IPS-15b (cell line): Measurements from ENCODE around the gene SUPT5H.

Experiments used
- H3K27me3 ChIP-seq: one replicate; pipeline ENCODE4 v1.6.1; 2013; ENCODE audit warnings: low read length; ENCODE audit not compliant: control insufficient read depth, insufficient read depth
- H3K36me3 ChIP-seq: one replicate; pipeline ENCODE4 v1.6.1; 2013; ENCODE audit warnings: low read length; ENCODE audit not compliant: control insufficient read depth, insufficient read depth
- H3K4me1 ChIP-seq: one replicate; pipeline ENCODE4 v1.6.1; 2013; ENCODE audit warnings: mild to moderate bottlenecking, low read length; ENCODE audit not compliant: control insufficient read depth, insufficient read depth
- H3K4me3 ChIP-seq: one replicate; pipeline ENCODE4 v1.5.1; 2013; ENCODE audit warnings: low read depth, low read length
- H3K9ac ChIP-seq: one replicate; pipeline ENCODE4 v1.6.1; 2013; ENCODE audit warnings: low read depth, mild to moderate bottlenecking, low read length
- H3K9me3 ChIP-seq: one replicate; pipeline ENCODE4 v1.6.1; 2013; ENCODE audit warnings: mild to moderate bottlenecking, low read length; ENCODE audit not compliant: control insufficient read depth, insufficient read depth

Gene SUPT5H

GRCh38 chr19:39514840-39515550, 69.6 kb downstream of the SUPT5H start, which contains the start of gene SELENOV:
Gene SELENOV, plus strand, starts transcription at chr19:39515139. Its CDS starts 74 bp downstream, at chr19:39515213.
- peaks cover 14% of the 10 kb centered on the region for H3K27me3 ChIP-seq
- H3K9ac ChIP-seq = peak within 1 kb of the TSS; percentile 88
- H3K36me3 ChIP-seq = no peaks in the 10 kb centered on the region
- no peaks in the 10 kb centered on the region for H3K9me3 ChIP-seq
- peak within 1 kb of the TSS; percentile 88 for H3K4me3 ChIP-seq
- peaks cover 4% of the 10 kb centered on the region for H3K4me1 ChIP-seq

- H3K27me3 ChIP-seq = peaks cover 12% of the 10 kb centered on the region
- H3K4me1 ChIP-seq = peaks cover 4% of the 10 kb centered on the region
- peaks cover under 1% of the 10 kb centered on the region for H3K36me3 ChIP-seq
- peak overlapping the region; percentile 88 for H3K4me3 ChIP-seq
- H3K9me3 ChIP-seq = no peaks in the 10 kb centered on the region
- H3K9ac ChIP-seq = peak overlapping the region; percentile 88
These were observed 70.3 kb downstream of the SUPT5H start for GRCh38 chr19:39515551-39516191.

DNA sequence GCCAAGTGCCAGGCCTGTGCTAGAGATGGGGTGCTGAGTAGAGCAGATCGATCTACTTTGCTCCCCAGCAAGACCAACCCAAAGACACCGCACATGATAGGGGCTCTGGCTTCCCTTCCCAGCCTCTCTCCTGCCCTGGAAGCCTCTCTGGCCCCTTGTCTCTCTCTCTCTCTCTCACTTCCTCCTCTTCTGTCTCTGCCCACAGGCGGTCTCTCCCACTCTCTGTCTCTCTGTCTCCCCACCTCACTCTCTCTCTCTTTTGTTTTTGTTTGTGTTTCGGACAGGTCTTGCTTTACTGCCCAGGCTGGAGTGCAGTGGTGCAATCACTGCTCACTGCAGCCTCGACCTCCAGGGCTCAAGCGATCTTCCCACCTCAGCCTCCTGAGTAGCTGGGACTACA, 70.9 kb downstream of the SUPT5H start:
- Histone ChIP-seq H3K9ac (peak overlapping the region; percentile 88), H3K4me3 (peak overlapping the region; percentile 88), H3K36me3 (peaks cover 3% of the 10 kb centered on the region), H3K4me1 (peaks cover 4% of the 10 kb centered on the region), H3K27me3 (peaks cover 12% of the 10 kb centered on the region), H3K9me3 (no peaks in the 10 kb centered on the region)

GRCh38 chr19:39517432-39517831, 72.0 kb downstream of the SUPT5H start:
- Histone ChIP-seq H3K36me3 (peaks cover 3% of the 10 kb centered on the region), H3K9ac (no peak overlapping the region), H3K9me3 (no peaks in the 10 kb centered on the region), H3K4me1 (peaks cover 4% of the 10 kb centered on the region), H3K4me3 (no peak overlapping the region), H3K27me3 (peaks cover 12% of the 10 kb centered on the region)

GRCh38 chr19:39518458-39518857, 73.1 kb downstream of the SUPT5H start:
- H3K4me1 ChIP-seq = peaks cover 4% of the 10 kb centered on the region
- H3K36me3 ChIP-seq = peaks cover 3% of the 10 kb centered on the region
- H3K27me3 ChIP-seq = peaks cover 12% of the 10 kb centered on the region
- H3K9ac ChIP-seq = no peak overlapping the region
- H3K4me3 ChIP-seq = peak overlapping the region; percentile 8
- H3K9me3 ChIP-seq = no peaks in the 10 kb centered on the region

- Histone ChIP-seq H3K36me3 (peaks cover 3% of the 10 kb centered on the region), H3K9ac (no peak overlapping the region), H3K4me3 (peak overlapping the region; percentile 8), H3K27me3 (peaks cover 8% of the 10 kb centered on the region), H3K9me3 (no peaks in the 10 kb centered on the region), H3K4me1 (peaks cover 4% of the 10 kb centered on the region)
These were observed 73.6 kb downstream of the SUPT5H start for GRCh38 chr19:39518975-39519374.

DNA sequence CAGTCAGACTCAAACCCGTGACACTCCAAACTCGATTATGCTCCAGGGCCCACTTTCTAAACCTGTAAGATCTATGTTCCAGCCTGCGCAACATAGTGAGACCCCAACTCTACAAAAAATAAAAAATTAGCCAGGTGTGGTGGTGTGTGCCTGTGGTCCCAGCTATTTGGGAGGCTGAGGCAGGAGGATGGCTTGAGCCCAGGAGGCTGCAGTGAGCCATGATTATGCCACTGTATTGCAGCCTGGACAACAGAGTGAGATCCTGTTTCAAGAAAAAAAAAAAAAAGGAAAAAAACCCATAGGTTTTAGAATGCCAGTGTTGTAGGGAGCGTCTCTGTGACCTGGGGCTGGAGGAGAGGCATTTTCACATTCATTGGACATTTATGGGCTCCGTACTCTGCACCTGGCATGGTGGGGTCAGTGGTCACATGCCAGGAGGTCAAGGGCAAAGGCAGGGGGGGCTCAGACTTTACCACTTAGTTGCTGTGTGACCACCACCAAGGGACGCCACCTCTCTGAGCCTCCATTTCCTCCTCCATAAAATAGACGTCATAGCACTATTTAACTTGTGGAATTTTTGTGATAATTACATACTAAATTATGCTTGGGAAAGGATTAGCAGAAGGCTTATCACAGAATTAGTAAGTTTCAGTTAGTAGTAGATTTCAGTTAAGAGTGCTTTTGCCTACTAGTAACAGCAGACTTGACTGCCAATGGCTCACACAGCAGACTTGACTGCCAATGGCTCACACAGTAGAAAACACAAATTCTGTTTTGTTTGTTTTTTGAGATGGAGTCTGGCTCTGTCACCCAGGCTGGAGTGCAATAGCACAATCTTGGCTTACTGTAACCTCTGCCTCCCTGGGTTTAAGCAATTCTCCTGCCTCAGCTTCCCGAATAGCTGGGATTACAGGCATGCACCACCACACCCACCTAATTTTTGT, 75.4 kb downstream of the SUPT5H start:
- Histone ChIP-seq H3K4me3 (no peak overlapping the region), H3K9ac (no peak overlapping the region), H3K36me3 (peaks cover 3% of the 10 kb centered on the region), H3K27me3 (no peaks in the 10 kb centered on the region), H3K4me1 (peaks cover 4% of the 10 kb centered on the region), H3K9me3 (no peaks in the 10 kb centered on the region)

GRCh38 chr19:39524495-39524894, 79.1 kb downstream of the SUPT5H start:
- H3K4me3 ChIP-seq = no peak overlapping the region
- peaks cover 3% of the 10 kb centered on the region for H3K36me3 ChIP-seq
- no peaks in the 10 kb centered on the region for H3K9me3 ChIP-seq
- no peak overlapping the region for H3K9ac ChIP-seq
- no peaks in the 10 kb centered on the region for H3K27me3 ChIP-seq
- H3K4me1 ChIP-seq = no peaks in the 10 kb centered on the region

DNA sequence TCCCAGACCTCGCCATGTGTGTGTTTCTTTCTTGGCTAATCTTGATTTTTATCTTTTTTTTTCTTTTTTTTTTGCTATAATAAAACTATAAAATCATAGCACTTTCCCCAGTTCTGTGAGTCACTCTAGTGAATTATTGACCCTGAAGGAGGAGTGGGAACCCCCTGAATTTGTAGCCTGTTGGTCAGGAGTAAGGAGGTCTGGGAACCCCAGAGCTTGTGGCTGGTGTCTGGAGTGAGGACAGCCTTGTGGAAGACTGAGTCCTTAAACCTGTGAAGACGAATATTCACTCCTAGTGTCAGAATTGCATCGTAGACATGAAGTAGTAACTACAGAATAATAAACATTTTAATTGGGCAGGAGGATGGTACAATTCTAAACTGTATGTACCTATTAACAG, 79.8 kb downstream of the SUPT5H start:
- Histone ChIP-seq H3K27me3 (no peaks in the 10 kb centered on the region), H3K4me1 (no peaks in the 10 kb centered on the region), H3K9me3 (no peaks in the 10 kb centered on the region), H3K36me3 (peaks cover 3% of the 10 kb centered on the region), H3K9ac (no peak overlapping the region), H3K4me3 (no peak overlapping the region)
